ENCODE data around the gene TMPRSS11D.

DNA sequence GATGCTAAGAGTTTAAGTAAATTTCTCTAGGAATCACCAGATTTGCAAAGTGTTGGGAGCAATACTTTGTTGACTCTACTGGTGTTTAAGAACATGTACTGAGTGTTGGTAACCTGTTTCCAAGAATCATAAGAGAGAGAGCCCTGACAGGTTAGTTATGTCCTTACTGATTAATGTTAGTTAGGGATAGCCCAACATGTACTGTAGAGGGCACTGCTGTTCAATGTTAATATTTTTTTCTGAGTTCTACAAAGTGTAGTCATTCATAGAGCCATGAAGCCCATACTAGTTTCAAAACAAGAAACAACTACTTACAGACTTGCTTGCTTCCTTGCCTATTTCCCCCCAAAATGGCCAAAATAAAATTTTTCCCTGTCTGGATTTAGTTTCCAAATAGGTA lies 11.9 kb downstream of the TMPRSS11D start:
- TF ChIP-seq KLF1 (tag by site-specific recombination; IDR thresholded peaks at IDR 0.05) (no peak), ZNF521 (tag by site-specific recombination; IDR thresholded peaks at IDR 0.05) (no peak), TCF7L2 (IDR thresholded peaks at IDR 0.05; ENCODE audit: borderline replicate concordance, low read depth, low read length) (no peak), ZNF24 (tag by site-specific recombination; IDR thresholded peaks at IDR 0.05) (no peak), ZNF239 (tag by site-specific recombination; IDR thresholded peaks at IDR 0.05) (no peak)
- TF ChIP-seq, protein P1, sequence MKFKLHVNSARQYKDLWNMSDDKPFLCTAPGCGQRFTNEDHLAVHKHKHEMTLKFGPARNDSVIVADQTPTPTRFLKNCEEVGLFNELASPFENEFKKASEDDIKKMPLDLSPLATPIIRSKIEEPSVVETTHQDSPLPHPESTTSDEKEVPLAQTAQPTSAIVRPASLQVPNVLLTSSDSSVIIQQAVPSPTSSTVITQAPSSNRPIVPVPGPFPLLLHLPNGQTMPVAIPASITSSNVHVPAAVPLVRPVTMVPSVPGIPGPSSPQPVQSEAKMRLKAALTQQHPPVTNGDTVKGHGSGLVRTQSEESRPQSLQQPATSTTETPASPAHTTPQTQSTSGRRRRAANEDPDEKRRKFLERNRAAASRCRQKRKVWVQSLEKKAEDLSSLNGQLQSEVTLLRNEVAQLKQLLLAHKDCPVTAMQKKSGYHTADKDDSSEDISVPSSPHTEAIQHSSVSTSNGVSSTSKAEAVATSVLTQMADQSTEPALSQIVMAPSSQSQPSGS (tag by site-specific recombination; IDR thresholded peaks at IDR 0.05; ENCODE audit: low read depth): no peak

Measured in HEK293 (cell line).